CD4-positive, alpha-beta T cell (primary cell): ENCODE results near the gene SDK2. TPM values are rescaled to one million over a fixed set of nuclear protein-coding genes. Genes with fewer than 3 reads are reported as not detected.

Experiments
- ATAC-seq: fragments of 200-7000 bp; cut with Tn5 transposase; one replicate; pipeline ENCODE4 v1.10.0; 2022; ENCODE audit warnings: mild to moderate bottlenecking; ENCODE audit not compliant: poor library complexity
- CTCF ChIA-PET: fragments of 350-600 bp; sonication (Branson Sonifier 250); formaldehyde crosslinking; loops from one replicate; lab custom pipeline; 2021; ENCODE audit warnings: antibody characterized with exemption, inconsistent platforms; lab: Charles Lee
- POLR2A ChIA-PET: fragments of 350-600 bp; sonication (Branson Sonifier 250); formaldehyde crosslinking; loops from one replicate; lab custom pipeline; 2021; ENCODE audit warnings: antibody characterized with exemption, inconsistent platforms; lab: Charles Lee
- DNase-seq, 14 experiments: peaks; one replicate each; pipeline ENCODE4 v3.0.0-alpha.2; 2013 to 2020; ENCODE audit warnings: mixed read lengths in 2 of 14
- H3K27ac ChIP-seq, 2 donors: one replicate each; pipeline versions ENCODE4 v1.5.1 to v1.7.0; 2013; ENCODE audit warnings: low read length in 2 of 2, low read depth in 1 of 2, mild to moderate bottlenecking in 1 of 2
- H3K27me3 ChIP-seq, 2 experiments: 1 replicate in 1 of 2; 2 replicates in 1 of 2; pipeline versions ENCODE4 v1.6.1 to v1.7.0; 2013; ENCODE audit warnings: low read length in 2 of 2, control low read depth in 1 of 2, mild to moderate bottlenecking in 1 of 2, moderate library complexity in 1 of 2; ENCODE audit not compliant: insufficient read depth in 2 of 2, control insufficient read depth in 1 of 2
- H3K36me3 ChIP-seq: one replicate; pipeline ENCODE4 v1.6.1; 2013; ENCODE audit warnings: low read length, control low read depth; ENCODE audit not compliant: insufficient read depth
- H3K4me1 ChIP-seq: one replicate; pipeline ENCODE4 v1.6.1; 2013; ENCODE audit warnings: low read length, control low read depth; ENCODE audit not compliant: insufficient read depth
- H3K4me3 ChIP-seq: one replicate; pipeline ENCODE4 v1.5.1; 2013; ENCODE audit warnings: mild to moderate bottlenecking, low read length, moderate library complexity
- H3K9me3 ChIP-seq, 2 experiments: 1 replicate in 1 of 2; 2 replicates in 1 of 2; pipeline versions ENCODE4 v1.6.1 to v1.7.0; 2013; ENCODE audit warnings: low read length in 2 of 2, mild to moderate bottlenecking in 2 of 2, control low read depth in 1 of 2, moderate library complexity in 1 of 2; ENCODE audit not compliant: control insufficient read depth in 1 of 2, insufficient read depth in 1 of 2
- H3K27ac Mint-ChIP-seq: one replicate; pipeline ENCODE4 v1.8.0; 2020; ENCODE audit warnings: mixed read lengths
- H3K27me3 Mint-ChIP-seq: one replicate; pipeline ENCODE4 v1.8.0; 2021; ENCODE audit warnings: mixed read lengths
- H3K36me3 Mint-ChIP-seq: one replicate; pipeline ENCODE4 v1.8.0; 2021; ENCODE audit warnings: low read depth, mixed read lengths
- H3K4me1 Mint-ChIP-seq: one replicate; pipeline ENCODE4 v1.8.0; 2021; ENCODE audit warnings: low read depth, mixed read lengths
- H3K4me3 Mint-ChIP-seq: one replicate; pipeline ENCODE4 v1.8.0; 2020; ENCODE audit warnings: mild to moderate bottlenecking, mixed read lengths
- H3K9me3 Mint-ChIP-seq: one replicate; pipeline ENCODE4 v1.8.0; 2020; ENCODE audit warnings: mixed read lengths
- intact Hi-C, 2 experiments: fragments of 100-400 bp; cut with DNase I in 1 of 2; cut with micrococcal nuclease in 1 of 2; formaldehyde crosslinking; loops; one replicate each; pipeline versions ENCODE4 v1.15.1 to v1.9.0; 2023 to 2025; cut with DNase I, micrococcal nuclease
- total RNA-seq, 174 experiments: library from RNA in 2 of 174; stranded (reverse) in 2 of 174; gene quantifications; one replicate each; pipeline ENCODE4 v1.2.3 and lab custom pipeline; 2021 to 2026
- TF ChIP-seq, protein P1 (sequence below): fragments of 200-600 bp; IDR thresholded peaks from one replicate; pipeline ENCODE4 v1.8.0; 2022; ENCODE audit warnings: antibody characterized with exemption, mild to moderate bottlenecking

SDK2 gene
- total RNA-seq, 2 experiments from 2014 or later, result 8.1 to 8.2 TPM

GRCh38 chr17:73522107-73522506 is 122.1 kb downstream of the SDK2 start:
- intact Hi-C loops, result no loop called here
- H3K4me3 Mint-ChIP-seq, result no peak overlapping the region

GRCh38 chr17:73521376-73521775 is 122.9 kb downstream of the SDK2 start:
- Mint-ChIP-seq H3K27me3 (no peaks in the 10 kb centered on the region), H3K9me3 (no peaks in the 10 kb centered on the region), H3K27ac (no peak overlapping the region)

More at GRCh38 chr17:73522107-73522506, 122.1 kb downstream of the SDK2 start:
- H3K9me3 Mint-ChIP-seq, result no peaks in the 10 kb centered on the region
- ChIA-PET POLR2A (no interaction called here), CTCF (no interaction called here)
- no peak overlapping the region for H3K27ac ChIP-seq
- no peaks in the 10 kb centered on the region for H3K36me3 ChIP-seq
- peaks cover 0 to 3% of the 10 kb centered on the region in 2 experiments for H3K9me3 ChIP-seq
- TF ChIP-seq, protein P1, sequence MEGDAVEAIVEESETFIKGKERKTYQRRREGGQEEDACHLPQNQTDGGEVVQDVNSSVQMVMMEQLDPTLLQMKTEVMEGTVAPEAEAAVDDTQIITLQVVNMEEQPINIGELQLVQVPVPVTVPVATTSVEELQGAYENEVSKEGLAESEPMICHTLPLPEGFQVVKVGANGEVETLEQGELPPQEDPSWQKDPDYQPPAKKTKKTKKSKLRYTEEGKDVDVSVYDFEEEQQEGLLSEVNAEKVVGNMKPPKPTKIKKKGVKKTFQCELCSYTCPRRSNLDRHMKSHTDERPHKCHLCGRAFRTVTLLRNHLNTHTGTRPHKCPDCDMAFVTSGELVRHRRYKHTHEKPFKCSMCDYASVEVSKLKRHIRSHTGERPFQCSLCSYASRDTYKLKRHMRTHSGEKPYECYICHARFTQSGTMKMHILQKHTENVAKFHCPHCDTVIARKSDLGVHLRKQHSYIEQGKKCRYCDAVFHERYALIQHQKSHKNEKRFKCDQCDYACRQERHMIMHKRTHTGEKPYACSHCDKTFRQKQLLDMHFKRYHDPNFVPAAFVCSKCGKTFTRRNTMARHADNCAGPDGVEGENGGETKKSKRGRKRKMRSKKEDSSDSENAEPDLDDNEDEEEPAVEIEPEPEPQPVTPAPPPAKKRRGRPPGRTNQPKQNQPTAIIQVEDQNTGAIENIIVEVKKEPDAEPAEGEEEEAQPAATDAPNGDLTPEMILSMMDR, result no peak
- DNase-seq (no peak), ATAC-seq (no peak)
- H3K36me3 Mint-ChIP-seq, result no peaks in the 10 kb centered on the region
- no peak overlapping the region for H3K4me3 ChIP-seq
- no peak overlapping the region for H3K27ac Mint-ChIP-seq
- H3K4me1 ChIP-seq, result no peaks in the 10 kb centered on the region
- no peaks in the 10 kb centered on the region for H3K27me3 ChIP-seq
- H3K4me1 Mint-ChIP-seq, result no peaks in the 10 kb centered on the region
- no peaks in the 10 kb centered on the region for H3K27me3 Mint-ChIP-seq

DNA sequence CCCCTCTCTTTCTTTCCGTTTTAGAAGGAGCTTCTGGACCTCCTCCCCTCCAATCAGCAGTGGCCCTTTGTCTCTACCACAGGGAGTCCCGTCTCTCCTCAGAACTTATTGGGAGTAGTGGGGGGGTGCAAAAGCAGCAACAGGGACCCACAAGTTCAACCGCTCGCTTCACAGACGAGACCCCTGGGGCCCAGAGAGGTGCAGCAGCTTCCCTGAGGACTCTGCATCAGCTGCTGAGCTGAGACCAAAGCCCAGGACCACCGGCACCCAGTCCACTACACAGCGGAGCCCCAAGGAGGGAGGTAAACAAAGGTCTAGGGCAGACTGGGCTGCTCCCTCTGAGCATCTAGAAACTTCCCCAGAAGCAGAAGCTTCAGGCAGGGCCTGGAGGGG is 123.9 kb downstream of the SDK2 start:
- ChIA-PET CTCF (no interaction called here), POLR2A (no interaction called here)
- Histone ChIP-seq H3K36me3 (no peaks in the 10 kb centered on the region), H3K4me3 (no peak overlapping the region), H3K4me1 (no peaks in the 10 kb centered on the region), H3K27me3 (no peaks in the 10 kb centered on the region), H3K9me3 (peaks cover 0 to 3% of the 10 kb centered on the region in 2 experiments), H3K27ac (no peak overlapping the region)
- Mint-ChIP-seq H3K9me3 (no peaks in the 10 kb centered on the region), H3K4me3 (no peak overlapping the region), H3K4me1 (no peaks in the 10 kb centered on the region), H3K36me3 (no peaks in the 10 kb centered on the region), H3K27ac (no peak overlapping the region), H3K27me3 (no peaks in the 10 kb centered on the region)
- TF ChIP-seq, protein P1, result no peak
- no peak for DNase-seq
- intact Hi-C loops, result no loop called here
- ATAC-seq, result no peak

More at GRCh38 chr17:73521376-73521775, 122.9 kb downstream of the SDK2 start:
- H3K27ac ChIP-seq, result no peak overlapping the region
- DNase-seq (no peak), ATAC-seq (no peak)
- no peaks in the 10 kb centered on the region for H3K4me1 ChIP-seq
- H3K27me3 ChIP-seq, result no peaks in the 10 kb centered on the region
- intact Hi-C loops, result no loop called here
- H3K9me3 ChIP-seq, result peaks cover 0 to 3% of the 10 kb centered on the region in 2 experiments
- no peaks in the 10 kb centered on the region for H3K4me1 Mint-ChIP-seq
- no peak overlapping the region for H3K4me3 ChIP-seq
- no peaks in the 10 kb centered on the region for H3K36me3 Mint-ChIP-seq
- no peak overlapping the region for H3K4me3 Mint-ChIP-seq
- POLR2A ChIA-PET, result no interaction called here
- TF ChIP-seq, protein P1, result no peak
- CTCF ChIA-PET, result no interaction called here
- no peaks in the 10 kb centered on the region for H3K36me3 ChIP-seq
